Muscle of leg (tissue), 11 donors: Measurements from ENCODE around the gene XYLT2. TPM values are rescaled to one million over a fixed set of nuclear protein-coding genes. Genes with fewer than 3 reads are reported as not detected.

Source experiments
- DNase-seq: peaks from one replicate; pipeline ENCODE4 v3.0.0; 2013
- H3K27ac ChIP-seq: one replicate; pipeline ENCODE4 v1.5.1; 2013; ENCODE audit warnings: mild to moderate bottlenecking, low read length, control low read depth
- H3K27me3 ChIP-seq: one replicate; pipeline ENCODE4 v1.6.1; 2013; ENCODE audit warnings: low read length; ENCODE audit not compliant: control insufficient read depth, insufficient read depth
- H3K36me3 ChIP-seq: one replicate; pipeline ENCODE4 v1.6.1; 2013; ENCODE audit warnings: low read length; ENCODE audit not compliant: control insufficient read depth, insufficient read depth
- H3K4me1 ChIP-seq: one replicate; pipeline ENCODE4 v1.6.1; 2013; ENCODE audit warnings: low read length; ENCODE audit not compliant: control insufficient read depth, insufficient read depth
- H3K4me3 ChIP-seq: one replicate; pipeline ENCODE4 v1.5.1; 2013; ENCODE audit warnings: low read length, control low read depth
- H3K9me3 ChIP-seq: replicated peaks from 2 replicates; pipeline ENCODE4 v1.6.1; 2013; ENCODE audit warnings: low read depth, low read length; ENCODE audit not compliant: control insufficient read depth
- WGBS: methylation state at CpG from one replicate; pipeline ENCODE4 v1.1.5; 2013; ENCODE audit warnings: missing lambda C conversion rate; ENCODE audit not compliant: insufficient coverage; 5-methylcytosine and 5-hydroxymethylcytosine counted together
- polyA plus RNA-seq, 8 donors: library from polyadenylated mRNA; unstranded; fragments of 120-200 nt; gene quantifications; one replicate each; pipeline versions ENCODE4 v1.2.1 to v1.2.3, GENCODE V29; 2013; ENCODE audit warnings: inconsistent platforms in 1 of 8, low replicate concordance in 1 of 8; ENCODE audit not compliant: insufficient read length in 8 of 8, insufficient read depth in 1 of 8
- total RNA-seq: library from RNA; stranded (reverse); fragments of 120-200 nt; gene quantifications from one replicate; pipeline ENCODE4 v1.2.4, GENCODE V29; 2013

Gene XYLT2
- total and polyA plus RNA-seq, 9 donors, result 16.7 to 26.7 (median 22.6) TPM

DNA sequence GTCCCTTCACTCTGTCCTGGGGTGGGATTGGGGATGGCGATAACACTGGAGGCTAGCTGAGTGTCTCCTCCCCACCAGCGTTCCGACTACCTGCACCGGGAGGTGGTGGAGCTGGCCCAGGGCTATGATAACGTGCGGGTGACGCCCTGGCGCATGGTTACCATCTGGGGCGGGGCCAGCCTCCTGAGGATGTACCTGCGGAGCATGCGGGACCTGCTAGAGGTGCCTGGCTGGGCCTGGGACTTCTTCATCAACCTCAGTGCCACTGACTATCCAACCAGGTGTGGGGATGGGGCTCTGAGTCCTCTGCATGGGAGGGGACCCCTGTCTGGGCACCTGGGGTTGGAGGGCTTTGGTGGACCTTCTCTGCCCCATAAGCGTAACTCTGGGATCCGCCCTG lies 8.8 kb downstream of the XYLT2 start:
- no peak overlapping the region for H3K27ac ChIP-seq
- no peaks in the 10 kb centered on the region for H3K9me3 ChIP-seq
- H3K4me1 ChIP-seq, result peaks cover 3% of the 10 kb centered on the region
- no peak overlapping the region for H3K4me3 ChIP-seq
- WGBS, result 94% methylated on average over 11 of the region's 13 CpGs
- no peak for DNase-seq
- no peaks in the 10 kb centered on the region for H3K27me3 ChIP-seq
- H3K36me3 ChIP-seq, result peaks cover 71% of the 10 kb centered on the region

GRCh38 chr17:50355336-50355700 lies 9.4 kb downstream of the XYLT2 start:
- Histone ChIP-seq H3K4me3 (no peak overlapping the region), H3K9me3 (no peaks in the 10 kb centered on the region), H3K27ac (no peak overlapping the region), H3K36me3 (peaks cover 76% of the 10 kb centered on the region), H3K4me1 (peaks cover 3% of the 10 kb centered on the region), H3K27me3 (no peaks in the 10 kb centered on the region)
- no peak for DNase-seq
- 100% methylated on average over 1 of the region's 4 CpGs for WGBS

GRCh38 chr17:50355701-50356341 lies 9.9 kb downstream of the XYLT2 start:
- Histone ChIP-seq H3K4me3 (no peak overlapping the region), H3K27me3 (no peaks in the 10 kb centered on the region), H3K9me3 (no peaks in the 10 kb centered on the region), H3K36me3 (peaks cover 81% of the 10 kb centered on the region), H3K27ac (no peak overlapping the region), H3K4me1 (peaks cover 3% of the 10 kb centered on the region)
- 91% methylated on average over 19 of the region's 20 CpGs for WGBS
- DNase-seq, result no peak

- Histone ChIP-seq H3K36me3 (peaks cover 87% of the 10 kb centered on the region), H3K9me3 (no peaks in the 10 kb centered on the region), H3K27me3 (no peaks in the 10 kb centered on the region), H3K27ac (no peak overlapping the region), H3K4me3 (no peak overlapping the region), H3K4me1 (peaks cover 3% of the 10 kb centered on the region)
- WGBS, result 98% methylated on average over 6 of the region's 12 CpGs
- no peak for DNase-seq
Observed at GRCh38 chr17:50356418-50356817, 10.5 kb downstream of the XYLT2 start.

GRCh38 chr17:50356892-50357510 lies 11.1 kb downstream of the XYLT2 start:
- WGBS, result 90% methylated on average over 6 of the region's 12 CpGs
- Histone ChIP-seq H3K27me3 (no peaks in the 10 kb centered on the region), H3K36me3 (peaks cover 89% of the 10 kb centered on the region), H3K9me3 (no peaks in the 10 kb centered on the region), H3K4me3 (no peak overlapping the region), H3K27ac (no peak overlapping the region), H3K4me1 (peaks cover 3% of the 10 kb centered on the region)
- no peak for DNase-seq

- H3K27me3 ChIP-seq, result no peaks in the 10 kb centered on the region
- H3K9me3 ChIP-seq, result no peaks in the 10 kb centered on the region
- 92% methylated on average over 15 of the region's 17 CpGs for WGBS
- no peak overlapping the region for H3K27ac ChIP-seq
- DNase-seq, result no peak
- H3K4me3 ChIP-seq, result no peak overlapping the region
- no peaks in the 10 kb centered on the region for H3K4me1 ChIP-seq
- H3K36me3 ChIP-seq, result peaks cover 80% of the 10 kb centered on the region
Observed at GRCh38 chr17:50358177-50358576, 12.3 kb downstream of the XYLT2 start.

DNA sequence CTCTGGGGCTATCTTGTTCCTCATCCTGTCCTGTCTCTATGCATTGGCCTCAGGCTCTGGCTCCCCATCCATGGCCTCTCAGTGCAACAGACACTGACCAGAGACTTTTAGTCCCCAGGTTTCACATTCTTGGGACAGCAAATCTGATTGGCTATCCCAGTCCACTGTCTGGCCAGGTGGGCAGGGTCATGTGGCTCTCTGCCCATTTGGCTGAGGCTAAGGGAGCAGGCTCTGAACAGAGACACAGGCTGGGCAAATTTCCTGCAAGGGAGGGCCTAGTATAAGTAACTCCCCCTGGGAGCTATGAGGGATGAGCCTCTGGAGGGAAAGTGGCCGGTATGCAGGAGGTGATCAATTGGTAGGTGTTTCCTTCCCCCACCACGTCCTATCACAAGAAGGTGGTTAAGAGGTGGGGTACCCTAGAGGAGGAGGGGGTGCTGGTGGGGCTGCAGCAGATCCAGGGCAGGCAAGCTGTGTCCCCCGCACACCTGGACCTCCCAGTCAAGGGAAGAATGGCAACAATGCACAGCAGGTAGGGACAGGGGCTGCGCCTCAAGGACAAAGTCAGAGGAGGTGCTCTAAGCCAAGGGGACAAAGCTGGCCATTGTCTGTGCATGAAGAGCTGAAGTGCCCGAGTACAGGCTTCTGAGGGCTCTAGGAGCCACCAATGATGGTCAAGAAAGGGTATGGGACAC lies 13.2 kb downstream of the XYLT2 start:
- H3K36me3 ChIP-seq, result peaks cover 70% of the 10 kb centered on the region
- H3K27me3 ChIP-seq, result no peaks in the 10 kb centered on the region
- WGBS, result 100% methylated on average over 3 of the region's 5 CpGs
- no peak overlapping the region for H3K4me3 ChIP-seq
- no peak for DNase-seq
- H3K27ac ChIP-seq, result no peak overlapping the region
- H3K9me3 ChIP-seq, result no peaks in the 10 kb centered on the region
- H3K4me1 ChIP-seq, result peaks cover 8% of the 10 kb centered on the region

DNA sequence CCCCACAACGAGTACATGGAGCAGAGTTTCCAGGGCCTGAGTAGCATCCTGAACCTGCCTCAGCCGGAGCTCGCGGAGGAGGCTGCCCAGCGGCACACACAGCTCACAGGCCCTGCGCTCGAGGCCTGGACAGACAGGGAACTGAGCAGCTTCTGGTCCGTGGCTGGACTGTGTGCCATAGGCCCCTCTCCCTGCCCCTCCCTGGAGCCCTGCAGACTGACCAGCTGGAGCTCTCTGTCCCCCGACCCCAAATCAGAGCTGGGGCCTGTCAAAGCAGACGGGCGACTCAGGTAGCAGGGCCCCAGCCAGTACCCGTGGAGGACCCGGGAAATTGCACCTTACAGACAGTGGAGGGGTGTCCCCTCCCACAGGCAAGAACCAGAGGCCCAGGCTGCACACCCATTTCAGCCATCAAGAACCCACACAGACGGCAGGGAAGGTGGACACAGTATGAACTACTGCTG lies 14.1 kb downstream of the XYLT2 start:
- Histone ChIP-seq H3K4me3 (no peak overlapping the region), H3K36me3 (peaks cover 62% of the 10 kb centered on the region)
- DNase-seq, result no peak

GRCh38 chr17:50360486-50361115 lies 14.7 kb downstream of the XYLT2 start:
- Histone ChIP-seq H3K36me3 (peaks cover 62% of the 10 kb centered on the region), H3K9me3 (no peaks in the 10 kb centered on the region)
- WGBS, result 71% methylated on average over 6 of the region's 11 CpGs

More for the DNA sequence above, 14.1 kb downstream of the XYLT2 start:
- Histone ChIP-seq H3K9me3 (no peaks in the 10 kb centered on the region), H3K4me1 (peaks cover 11% of the 10 kb centered on the region), H3K27ac (no peak overlapping the region), H3K27me3 (no peaks in the 10 kb centered on the region)
- WGBS, result 86% methylated on average over 12 of the region's 14 CpGs

More at GRCh38 chr17:50360486-50361115, 14.7 kb downstream of the XYLT2 start:
- H3K4me3 ChIP-seq, result no peak overlapping the region
- H3K4me1 ChIP-seq, result peaks cover 11% of the 10 kb centered on the region
- no peaks in the 10 kb centered on the region for H3K27me3 ChIP-seq
- H3K27ac ChIP-seq, result no peak overlapping the region
- DNase-seq, result no peak
